A172 (cell line): Measurements from ENCODE around the gene CDC5L. TPM values are rescaled to one million over a fixed set of nuclear protein-coding genes. Genes with fewer than 3 reads are reported as not detected.
A peak's percentile ranks its signal among the peaks of the same experiment; 100 is the strongest.

Experiments
- DNase-seq: peaks from one replicate; pipeline ENCODE4 v3.0.0-alpha.2; 2015; ENCODE audit warnings: low spot score
- total RNA-seq: library from RNA; depleted of rRNA; stranded (reverse); fragments of >200 nt; shearing (Covaris generic); gene quantifications from 2 replicates; pipeline ENCODE4 v1.2.3, GENCODE V29; 2014

CDC5L gene
- total RNA-seq, 1 experiment from 2014 or later, result 41.1 TPM

DNA sequence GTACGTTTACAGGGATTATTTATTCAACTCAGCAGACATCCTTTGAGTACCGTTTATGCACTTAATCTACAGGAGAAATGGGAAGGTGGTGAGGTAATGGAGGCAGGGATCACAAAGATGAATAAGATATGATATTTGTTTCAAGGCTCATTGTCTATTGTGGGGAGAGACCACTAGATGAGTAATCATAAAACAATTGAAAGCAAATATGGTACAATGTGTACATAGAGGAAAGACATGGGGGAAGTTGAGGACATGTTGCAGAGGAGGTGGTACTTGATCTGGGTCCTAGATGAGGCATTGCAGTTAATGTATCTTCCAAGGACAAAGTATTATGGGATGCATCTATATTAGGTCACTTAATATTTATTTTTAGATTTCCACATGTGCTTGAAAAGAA, 13.7 kb upstream of the CDC5L start:
- DNase-seq, result no peak

DNA sequence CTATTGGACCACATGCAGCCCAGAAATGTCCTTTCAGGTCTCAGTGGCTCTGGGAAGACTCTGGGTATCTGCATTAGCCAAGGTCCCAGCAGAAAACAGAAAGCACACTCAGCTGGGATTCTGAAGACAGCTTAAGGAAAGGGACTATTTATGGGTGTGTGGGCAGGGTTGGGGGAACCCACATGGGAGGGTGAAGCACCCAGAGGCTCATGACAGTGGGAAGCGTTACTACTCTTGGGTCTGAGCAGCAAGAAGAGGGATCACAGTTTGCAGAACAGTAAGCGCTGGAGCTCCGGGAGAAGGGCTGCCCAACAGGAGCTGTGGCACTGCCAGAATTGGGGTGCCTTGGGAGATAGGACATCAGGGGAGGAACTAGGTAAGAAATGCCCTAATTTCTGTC, 12.4 kb upstream of the CDC5L start:
- DNase-seq, result no peak

DNA sequence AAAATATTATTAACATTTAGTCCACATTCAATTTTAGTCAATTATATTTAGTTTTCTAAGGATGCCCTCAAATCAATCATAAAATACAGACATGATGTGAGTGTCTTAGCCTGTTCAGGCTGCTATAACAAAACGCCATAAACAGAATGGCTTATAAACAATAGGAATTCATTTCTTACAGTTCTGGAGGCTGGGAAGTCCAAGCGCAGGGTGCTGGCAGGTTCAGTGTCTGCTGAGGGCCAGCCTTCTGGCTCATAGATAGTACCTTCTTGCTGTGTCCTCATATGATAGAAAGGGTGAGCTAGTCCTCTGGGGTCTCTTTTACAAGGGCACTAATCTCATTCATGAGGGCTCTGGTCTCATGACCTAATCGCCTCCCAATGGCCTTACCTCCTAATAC, 10.0 kb upstream of the CDC5L start:
- DNase-seq, result no peak

DNA sequence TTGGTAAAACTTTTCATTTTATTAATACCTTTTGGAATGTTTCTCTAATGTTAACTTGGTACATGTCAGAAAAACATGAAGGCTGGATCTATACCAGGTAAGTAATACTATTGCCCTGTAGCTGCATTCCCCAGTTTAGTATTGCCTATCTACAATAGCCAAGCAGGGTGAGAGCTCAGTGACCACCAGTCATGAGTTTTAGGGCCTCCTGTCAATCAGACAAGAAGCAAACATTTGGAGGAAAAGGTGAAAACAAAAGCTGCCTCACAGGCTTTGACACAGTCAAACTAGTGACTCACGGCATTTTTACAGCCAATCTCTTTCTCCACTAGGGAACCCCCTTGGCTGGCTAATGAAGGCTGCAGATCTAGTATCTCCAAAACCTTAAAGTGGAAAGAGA, 9.5 kb upstream of the CDC5L start:
- no peak for DNase-seq

DNA sequence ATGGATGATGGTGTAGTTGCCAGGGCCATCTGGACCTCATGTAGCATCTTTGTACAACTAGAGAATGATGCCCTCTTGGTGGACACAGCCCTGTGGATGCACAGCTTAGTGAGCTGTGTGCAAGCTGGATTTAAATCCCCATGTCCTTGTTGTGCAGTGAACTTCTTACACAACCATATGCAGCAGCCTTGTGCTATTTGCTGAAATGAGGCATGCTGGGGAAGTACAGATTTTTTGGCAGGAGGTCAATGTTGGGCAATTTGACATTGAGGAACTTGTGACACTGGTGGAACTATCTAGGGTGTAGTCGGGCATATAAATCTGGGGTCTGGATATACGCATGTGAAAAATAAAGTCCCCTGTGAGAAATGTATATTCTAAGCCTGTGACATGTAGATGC, 5.8 kb upstream of the CDC5L start:
- no peak for DNase-seq

DNA sequence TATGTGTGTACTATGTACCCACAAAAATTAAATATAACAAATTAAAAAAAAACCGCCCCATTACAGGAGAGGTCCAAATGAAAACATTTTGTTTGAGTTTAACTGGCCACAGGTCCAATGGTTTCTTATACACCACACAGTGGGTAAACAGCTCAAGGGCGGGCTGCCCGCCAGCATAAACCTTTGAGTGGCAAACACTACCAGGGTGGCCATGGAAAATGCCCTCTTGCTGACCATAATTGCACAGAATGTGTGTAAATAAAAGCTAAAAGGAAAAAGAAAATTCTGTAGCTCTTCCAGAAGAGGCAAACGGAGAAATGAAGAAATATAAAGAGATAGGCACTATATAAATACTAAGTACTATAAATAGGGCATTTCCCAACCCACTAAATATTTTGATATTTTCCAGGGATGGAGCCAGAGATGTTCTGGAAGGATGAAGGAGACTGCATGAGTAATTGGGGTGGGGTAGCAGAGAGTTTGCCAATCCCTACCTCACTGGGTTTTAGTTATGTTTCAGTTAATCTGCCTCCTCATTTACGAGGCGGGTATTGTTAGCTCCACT, 1.1 kb upstream of the CDC5L start:
- DNase-seq, result no peak

DNA sequence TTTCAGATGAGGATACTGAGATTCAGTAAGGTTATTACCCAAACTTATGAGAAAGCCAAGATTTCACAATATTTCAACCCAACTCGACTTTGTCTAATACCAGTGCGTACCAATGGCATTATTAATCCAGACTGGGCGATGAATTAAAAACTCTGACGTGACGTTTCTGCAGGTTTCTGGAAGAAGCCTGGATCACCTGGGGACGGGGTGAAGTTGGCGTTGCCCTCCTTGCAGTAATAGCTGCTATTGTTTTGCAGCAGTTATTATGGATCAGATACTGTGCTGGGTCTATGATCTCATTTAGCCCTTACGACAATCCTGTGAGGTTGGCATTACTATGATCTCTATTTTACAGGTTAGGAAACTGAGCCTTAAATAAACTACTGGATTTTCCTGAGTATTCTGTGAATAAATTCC, 569 bp upstream of the CDC5L start:
- DNase-seq, result peak; percentile 29

DNA sequence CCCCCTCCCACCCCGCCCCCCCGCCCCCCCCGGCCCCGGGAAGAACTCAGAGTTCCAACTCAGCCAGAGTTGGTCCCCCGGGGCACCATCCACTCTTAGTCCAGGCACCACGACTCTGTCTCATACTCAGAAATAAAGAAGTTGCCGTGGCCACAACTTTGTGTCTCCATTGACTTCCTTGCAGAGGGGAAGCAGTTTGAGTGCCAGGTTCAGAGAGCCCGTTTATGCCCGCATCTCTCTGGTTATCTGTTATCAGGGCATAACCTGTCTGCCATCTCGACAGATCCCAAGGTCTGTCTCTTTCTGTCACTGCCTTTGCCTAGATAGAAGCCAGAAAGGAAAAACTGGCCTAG, 605 bp downstream of the CDC5L start:
- DNase-seq, result peak; percentile 16

DNA sequence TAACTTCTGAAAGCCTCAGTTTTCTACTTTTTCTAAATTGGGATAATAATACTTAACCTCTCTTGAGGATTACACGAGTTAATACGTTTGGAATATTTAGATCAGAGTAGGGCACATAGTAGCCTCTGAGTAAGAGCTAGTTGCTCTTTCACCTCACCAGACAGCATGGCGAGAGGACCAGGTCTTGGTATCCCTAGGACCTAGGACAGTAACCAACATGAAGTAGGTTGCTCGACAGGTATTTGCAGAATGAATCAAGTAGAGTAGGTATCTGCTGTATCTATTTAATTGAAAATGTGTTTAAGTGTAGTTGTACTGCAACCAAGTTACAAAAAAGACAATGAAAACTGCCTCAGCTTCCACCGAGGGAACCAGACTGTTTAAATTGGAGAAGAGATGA, 1.4 kb downstream of the CDC5L start:
- no peak for DNase-seq

DNA sequence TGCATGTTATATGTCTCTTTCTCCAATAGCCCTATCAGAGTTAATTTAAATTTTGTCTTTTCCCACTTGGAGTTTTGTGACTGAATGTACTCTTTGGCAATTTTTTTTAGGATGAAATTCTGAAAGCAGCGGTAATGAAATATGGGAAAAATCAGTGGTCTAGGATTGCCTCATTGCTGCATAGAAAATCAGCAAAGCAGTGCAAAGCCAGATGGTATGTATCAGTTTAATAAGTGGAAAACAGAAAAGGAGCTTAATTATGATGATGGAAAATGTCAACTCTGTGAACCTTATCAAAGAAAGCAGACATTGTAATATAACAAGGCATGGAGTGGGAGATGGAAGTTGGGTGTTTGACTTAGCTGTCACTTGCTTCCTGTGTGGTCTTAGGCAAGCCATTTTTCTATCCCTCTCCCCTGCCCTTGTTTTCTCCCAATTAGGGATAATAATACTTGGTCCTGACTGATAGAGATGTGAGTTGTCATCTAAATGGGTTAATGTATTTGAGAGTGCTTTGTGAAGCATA, 2.7 kb downstream of the CDC5L start:
- DNase-seq, result no peak

DNA sequence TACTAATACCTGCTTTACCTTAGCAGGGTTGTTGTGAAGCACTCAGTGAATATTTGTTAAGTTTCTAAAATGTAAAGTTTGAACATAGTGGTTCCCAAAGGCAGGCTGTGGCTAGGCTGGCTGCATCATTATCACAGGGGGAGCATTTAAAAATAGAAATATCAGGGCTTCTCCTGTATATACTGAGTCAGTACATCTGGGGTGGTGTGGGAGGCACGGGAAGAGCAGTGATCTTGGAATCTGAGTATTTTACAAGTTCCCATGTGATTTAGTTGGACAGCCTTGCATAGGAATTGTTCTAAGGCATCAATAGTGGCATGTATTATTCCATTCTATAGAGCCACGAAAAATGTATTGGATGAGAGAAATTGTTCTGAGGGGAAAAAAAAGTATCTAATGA, 8.0 kb downstream of the CDC5L start:
- DNase-seq, result no peak

DNA sequence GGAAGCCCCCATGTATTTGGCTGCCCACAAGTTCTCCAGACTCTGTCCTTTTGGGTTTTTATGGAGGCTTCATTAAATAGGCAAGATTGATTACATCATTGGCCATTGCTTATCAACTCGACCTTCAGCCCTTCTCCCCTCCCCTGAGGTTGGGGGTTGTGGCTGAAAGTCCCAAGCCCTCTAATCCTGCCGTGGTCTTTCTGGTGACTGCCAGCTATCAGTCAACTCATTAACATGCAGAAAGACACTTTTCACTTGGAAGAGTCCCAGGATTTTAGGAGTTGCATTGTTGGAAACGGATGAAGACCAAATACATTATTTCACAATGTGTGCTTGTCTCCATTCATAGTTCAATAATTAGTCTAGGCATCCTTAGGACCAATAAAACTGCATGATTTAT, 9.5 kb downstream of the CDC5L start:
- no peak for DNase-seq

DNA sequence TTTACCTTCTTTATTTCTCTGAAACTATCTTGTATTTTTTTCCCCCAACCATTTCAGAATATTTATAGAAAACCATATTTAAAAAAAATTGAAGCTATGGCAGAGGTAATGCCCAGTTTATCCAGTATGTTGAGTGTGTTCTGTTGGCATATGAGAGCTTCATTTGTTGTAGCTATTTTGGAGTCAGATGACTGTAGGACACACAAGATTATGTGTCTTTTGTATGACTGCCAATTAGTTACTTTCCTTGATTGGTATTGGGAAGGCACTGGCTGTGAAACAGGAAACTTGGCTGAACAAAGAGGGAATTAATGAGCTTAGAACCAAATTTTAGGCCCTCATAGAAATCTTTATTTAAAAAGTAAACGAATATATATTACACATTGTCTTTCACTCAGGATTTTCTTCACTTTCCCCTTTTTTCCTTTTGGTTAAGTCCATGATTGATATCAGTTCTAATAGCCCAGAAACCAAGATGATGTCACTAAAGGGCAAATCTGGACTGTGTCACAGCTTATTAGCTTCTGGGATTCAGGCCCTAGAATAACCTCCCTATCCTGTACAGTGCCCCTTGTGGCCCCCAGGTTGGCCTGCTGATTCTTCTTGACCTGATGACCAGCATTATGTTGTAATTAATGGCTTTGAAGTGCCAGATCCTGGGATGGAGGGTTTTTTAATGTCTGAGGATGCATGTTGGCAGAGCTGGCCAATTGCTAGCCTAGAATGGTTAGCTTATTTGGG, 10.1 kb downstream of the CDC5L start:
- DNase-seq, result no peak

DNA sequence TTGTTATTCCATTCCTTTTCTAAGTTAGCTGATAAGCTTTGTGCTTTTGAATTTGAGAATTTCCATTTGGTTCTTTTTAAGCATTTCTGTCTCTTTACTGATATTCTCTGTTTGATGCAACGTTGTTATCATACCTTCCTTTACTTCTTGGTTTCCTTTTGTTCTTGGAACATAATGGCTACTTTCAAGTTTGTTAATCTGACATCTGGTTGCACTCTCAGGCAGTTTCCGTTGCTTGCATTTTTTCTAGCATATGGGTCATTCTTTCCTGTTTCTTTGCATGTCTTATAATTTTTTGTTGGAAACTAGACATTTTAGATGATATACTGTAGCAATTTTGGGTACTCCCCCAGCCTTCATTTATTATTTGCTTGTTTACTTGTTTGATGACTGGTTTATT, 12.5 kb downstream of the CDC5L start:
- no peak for DNase-seq

DNA sequence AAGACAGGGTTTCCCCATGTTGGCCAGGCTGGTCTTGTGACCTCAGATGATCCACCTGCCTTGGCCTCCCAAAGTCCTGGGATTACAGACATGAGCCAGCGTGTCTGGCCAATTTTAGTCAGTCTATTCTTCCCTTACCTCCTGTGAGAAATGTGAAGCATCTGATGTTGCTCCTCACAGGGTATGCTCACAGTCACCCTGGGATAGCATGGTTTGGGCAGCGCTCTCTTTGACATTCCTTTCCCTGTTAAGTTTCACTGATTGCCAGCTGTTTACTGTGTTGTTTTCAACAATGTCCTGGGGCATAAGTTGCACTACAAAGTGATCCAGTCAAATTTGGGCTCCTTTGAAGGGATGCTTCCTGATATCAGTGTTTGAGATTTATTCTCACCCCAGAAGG, 13.1 kb downstream of the CDC5L start:
- no peak for DNase-seq

DNA sequence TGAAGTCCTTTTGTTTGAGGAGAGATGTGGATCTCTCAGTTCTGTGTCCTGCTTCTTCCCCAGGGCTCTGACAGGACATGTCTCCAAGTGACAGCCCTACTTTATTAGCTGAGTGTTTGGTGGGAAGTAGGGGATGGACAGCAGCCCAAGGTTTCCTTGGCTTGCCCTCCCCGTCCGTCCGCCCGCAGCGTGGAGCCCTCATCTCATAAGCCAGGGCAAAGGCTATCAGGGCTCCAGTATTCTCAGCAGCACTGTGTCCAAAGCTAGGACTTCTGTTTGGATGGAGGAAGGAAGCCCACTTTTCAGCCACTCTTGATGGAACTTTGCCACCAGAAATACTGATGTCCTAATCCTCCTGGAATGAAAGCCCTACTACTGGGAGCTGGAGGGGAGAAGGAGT, 13.6 kb downstream of the CDC5L start:
- DNase-seq, result no peak

DNA sequence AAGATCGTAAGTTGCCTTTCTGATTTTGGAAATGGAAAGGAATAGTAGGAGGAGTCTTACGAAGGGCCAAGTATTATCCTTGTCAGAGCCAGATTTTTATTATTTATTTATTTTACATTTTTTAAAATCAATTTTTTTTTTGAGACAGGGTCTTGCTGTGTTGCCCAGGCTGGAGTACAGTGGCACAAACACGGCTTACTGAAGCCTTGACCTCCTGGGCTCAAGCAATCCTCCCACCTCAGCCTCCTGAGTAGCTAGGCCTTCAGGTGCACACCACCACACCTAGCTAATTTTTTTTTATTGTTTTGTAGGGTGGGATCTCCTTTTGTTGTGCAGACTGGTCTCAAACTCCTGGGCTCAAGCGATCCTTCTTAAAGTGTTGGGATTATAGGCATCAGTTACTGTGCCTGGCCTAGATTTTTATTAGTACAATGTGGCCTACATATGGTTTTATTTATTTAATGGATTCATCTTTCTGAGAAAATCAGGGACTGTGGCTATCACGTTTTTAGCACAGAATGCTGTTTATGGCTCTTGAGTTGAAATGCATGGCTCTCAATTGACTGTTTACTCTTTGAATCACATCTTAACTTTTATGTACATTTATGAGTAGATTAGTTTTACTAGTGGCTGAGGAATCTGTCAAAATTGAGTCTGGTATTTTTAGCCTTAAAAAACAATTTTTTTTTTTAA, 16.7 kb downstream of the CDC5L start:
- no peak for DNase-seq

DNA sequence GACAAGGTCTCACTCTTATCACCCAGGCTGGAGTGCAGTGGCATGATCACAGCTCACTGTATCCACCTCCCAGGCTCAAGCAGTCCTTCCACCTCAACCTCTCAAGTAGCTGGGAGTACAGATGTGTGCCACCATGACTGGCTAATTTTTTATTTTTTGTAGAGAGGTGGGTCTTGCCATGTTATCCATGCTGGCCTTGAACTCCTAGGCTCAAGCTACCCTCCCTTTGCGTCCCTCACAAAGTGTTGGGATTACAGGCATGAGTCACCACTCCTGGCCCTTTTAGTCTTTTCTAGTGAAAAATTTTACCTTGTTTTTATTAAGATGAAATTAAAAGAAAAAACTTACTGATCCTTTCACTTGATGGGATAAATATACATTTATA, 17.2 kb downstream of the CDC5L start:
- no peak for DNase-seq

DNA sequence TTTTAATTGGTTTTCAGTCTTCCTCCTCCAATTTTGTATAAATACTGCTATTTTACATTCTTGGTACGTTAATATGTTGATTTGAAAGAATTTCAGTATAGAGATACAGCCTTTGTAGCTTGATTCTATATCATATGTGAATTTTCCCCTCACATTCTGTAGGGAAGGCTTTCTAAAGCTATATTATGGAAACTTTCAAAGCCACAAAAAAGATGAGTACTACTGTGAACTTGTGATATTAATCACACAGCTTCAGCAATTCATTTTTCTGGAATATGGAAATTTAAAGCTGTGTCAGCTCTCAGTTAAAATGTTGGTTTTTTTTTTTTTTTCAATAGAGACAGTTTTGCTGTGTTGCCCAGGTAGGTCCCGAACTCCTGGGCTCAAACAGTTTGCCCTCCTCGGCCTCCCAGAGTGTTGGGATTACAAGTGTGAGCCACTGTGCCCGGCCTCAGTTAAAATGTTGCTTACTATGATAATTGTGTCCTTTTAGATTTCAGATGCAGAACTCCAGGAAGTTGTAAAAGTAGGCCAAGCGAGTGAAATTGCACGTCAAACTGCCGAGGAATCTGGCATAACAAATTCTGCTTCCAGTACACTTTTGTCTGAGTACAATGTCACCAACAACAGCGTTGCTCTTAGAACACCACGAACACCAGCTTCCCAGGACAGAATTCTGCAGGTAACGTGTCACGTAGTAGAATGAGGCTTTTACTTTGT, 20.6 kb downstream of the CDC5L start:
- no peak for DNase-seq

DNA sequence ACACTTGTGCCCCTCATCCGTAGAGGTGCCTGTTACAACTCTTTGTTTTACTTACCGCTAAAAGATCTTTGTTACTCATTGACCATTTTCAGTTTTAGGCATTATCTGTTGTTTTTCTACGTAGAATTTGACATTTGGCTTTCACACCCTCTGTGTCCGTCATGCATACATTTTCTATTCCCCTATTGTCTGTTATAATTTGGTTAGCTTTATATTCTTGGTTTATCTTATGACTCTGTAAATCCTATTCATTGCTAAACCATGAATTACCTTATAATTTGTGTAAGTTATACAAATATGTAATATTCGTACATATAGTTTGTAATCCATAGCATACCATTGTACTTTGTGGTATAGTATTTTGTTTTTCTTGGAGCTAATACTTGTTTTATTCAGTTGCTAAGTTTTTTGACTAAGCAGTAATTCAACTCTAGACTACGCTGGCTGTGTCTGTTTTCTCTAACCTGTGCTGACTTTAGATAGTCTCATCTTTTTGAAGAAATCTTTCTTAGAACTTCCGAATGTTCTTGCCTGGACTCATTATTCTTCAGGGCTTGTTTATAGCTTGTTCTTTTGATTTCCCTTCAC, 21.8 kb downstream of the CDC5L start:
- no peak for DNase-seq

DNA sequence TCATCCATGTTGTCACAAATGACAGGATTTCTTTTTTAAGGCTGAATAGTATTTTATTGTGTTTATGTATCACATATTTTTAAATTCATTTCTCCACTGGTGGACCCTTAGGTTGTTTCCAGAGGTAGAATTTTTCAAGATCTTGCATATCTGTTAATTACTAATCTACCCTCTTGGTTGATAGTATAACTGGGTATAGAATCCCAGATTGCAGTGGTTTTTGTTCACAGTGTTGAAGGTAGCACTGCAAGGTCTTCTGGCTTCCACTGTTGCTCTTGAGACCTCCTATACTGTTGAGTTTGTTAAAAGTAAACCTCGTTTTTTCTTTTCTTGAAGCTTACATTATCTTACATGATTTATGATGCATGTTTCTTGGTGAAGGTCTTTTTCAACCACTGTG, 22.9 kb downstream of the CDC5L start:
- no peak for DNase-seq

DNA sequence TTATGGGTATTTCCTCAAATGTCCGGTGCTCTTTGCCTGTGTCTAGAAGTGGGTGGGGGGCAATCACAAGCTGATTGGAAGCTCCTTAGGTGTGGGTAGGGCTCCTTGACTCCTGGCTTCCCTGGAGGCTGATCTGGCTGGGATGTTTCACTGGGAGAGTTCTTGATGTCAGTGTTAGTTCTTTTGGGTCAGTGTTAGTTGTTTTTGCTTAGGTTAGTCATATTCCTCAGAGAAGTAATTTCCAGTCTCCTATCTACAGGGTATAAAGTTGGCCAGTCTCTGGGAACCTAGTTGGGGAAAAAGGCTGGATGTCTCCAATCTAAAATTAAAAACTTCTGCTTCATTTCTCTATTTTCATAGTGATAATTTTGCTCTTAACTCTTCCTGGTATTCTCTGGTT, 23.6 kb downstream of the CDC5L start:
- no peak for DNase-seq
